ENCODE measurements around the gene YIPF3. TPM values are rescaled to one million over a fixed set of nuclear protein-coding genes. Genes with fewer than 3 reads are reported as not detected.

YIPF3 gene
- total RNA-seq, 1 experiment from 2014 or later, result 161 TPM

- DNase-seq (ENCODE audit: low read depth), result no peak
Observed at GRCh38 chr6:43464337-43464736, 52.4 kb downstream of the YIPF3 start.

- DNase-seq (ENCODE audit: low read depth), result no peak
Observed at GRCh38 chr6:43461936-43462335, 54.8 kb downstream of the YIPF3 start.

Other genes with a start within 250 kb of the YIPF3 start
- gene SLC22A7, start 218.7 kb downstream of the YIPF3 start, total RNA-seq (2014; rRNA removed), result not detected in 2 replicates
- not detected in 2 replicates for gene CRIP3, start 208.1 kb downstream of the YIPF3 start, total RNA-seq (2014; rRNA removed)
- 10.2 and 11.9 TPM in 2 replicates for gene ZNF318, start 147.3 kb downstream of the YIPF3 start, total RNA-seq (2014; rRNA removed)
- 14.9 and 15.7 TPM in 2 replicates for gene ABCC10, start 89.4 kb downstream of the YIPF3 start, total RNA-seq (2014; rRNA removed)
- 2.4 and 4.4 TPM in 2 replicates for gene DLK2, start 61.4 kb downstream of the YIPF3 start, total RNA-seq (2014; rRNA removed)
- gene TJAP1, start 39.4 kb downstream of the YIPF3 start, total RNA-seq (2014; rRNA removed), result 27.0 and 32.8 TPM in 2 replicates
- 1.2 TPM in 2 replicates for gene LRRC73, start 6.6 kb downstream of the YIPF3 start, total RNA-seq (2014; rRNA removed)
- 44.8 and 53.9 TPM in 2 replicates for gene POLR1C, start 163 bp upstream of the YIPF3 start, total RNA-seq (2014; rRNA removed)
- 33.8 and 34.2 TPM in 2 replicates for gene XPO5, start 59.1 kb upstream of the YIPF3 start, total RNA-seq (2014; rRNA removed)
- gene POLH, start 59.3 kb upstream of the YIPF3 start, total RNA-seq (2014; rRNA removed), result 45.9 and 71.0 TPM in 2 replicates
- gene GTPBP2, start 112.3 kb upstream of the YIPF3 start, total RNA-seq (2014; rRNA removed), result 44.1 and 45.5 TPM in 2 replicates
- 28.3 and 34.4 TPM in 2 replicates for gene MAD2L1BP, start 118.9 kb upstream of the YIPF3 start, total RNA-seq (2014; rRNA removed)
- gene RSPH9, start 128.1 kb upstream of the YIPF3 start, total RNA-seq (2014; rRNA removed), result not detected in 2 replicates
- 36.3 and 37.1 TPM in 2 replicates for gene MRPS18A, start 170.9 kb upstream of the YIPF3 start, total RNA-seq (2014; rRNA removed)